GM12865 (cell line): Measurements from ENCODE around the gene FSTL1.
"Not testable (repeated sequence)": the region's sequence is repeated elsewhere in the genome, so short reads cannot be mapped to it uniquely, and the experiment has no call there.

Experiments used
- DNase-seq: peaks from one replicate; pipeline ENCODE4 v3.0.0; 2010; ENCODE audit warnings: low read depth
- H3K4me3 ChIP-seq: 2 replicates; pipeline ENCODE4 v1.5.1; 2011; ENCODE audit warnings: mild to moderate bottlenecking, low read depth, low read length, control low read depth
- CTCF ChIP-seq: IDR thresholded peaks from 2 replicates; pipeline ENCODE4 v1.5.1; 2011; ENCODE audit warnings: low read length, control low read depth, low read depth, inconsistent platforms; ENCODE audit not compliant: insufficient read depth; ENCODE audit errors: missing control alignments

Gene FSTL1

DNA sequence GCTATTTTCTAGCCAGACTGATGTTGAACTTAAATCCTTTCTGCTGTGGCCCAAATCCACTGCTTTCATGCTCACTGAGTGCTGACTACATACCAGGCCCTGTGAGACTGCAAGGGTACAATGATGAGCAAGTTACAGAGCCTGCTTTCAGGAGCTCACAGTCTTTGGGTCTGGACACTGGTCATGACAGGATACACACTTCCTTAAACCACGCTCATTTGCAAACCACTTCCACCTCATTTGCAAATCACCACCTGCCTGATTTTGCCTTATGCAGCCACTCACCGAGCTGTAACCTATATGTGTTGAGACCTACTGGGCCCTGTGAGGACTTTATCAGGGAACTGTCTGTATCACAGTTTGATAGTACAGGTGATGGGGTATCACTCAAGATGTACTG lies 51.4 kb downstream of the FSTL1 start:
- DNase-seq = peak; percentile 65
- H3K4me3 ChIP-seq = no peak overlapping the region
- TF ChIP-seq CTCF = no peak

DNA sequence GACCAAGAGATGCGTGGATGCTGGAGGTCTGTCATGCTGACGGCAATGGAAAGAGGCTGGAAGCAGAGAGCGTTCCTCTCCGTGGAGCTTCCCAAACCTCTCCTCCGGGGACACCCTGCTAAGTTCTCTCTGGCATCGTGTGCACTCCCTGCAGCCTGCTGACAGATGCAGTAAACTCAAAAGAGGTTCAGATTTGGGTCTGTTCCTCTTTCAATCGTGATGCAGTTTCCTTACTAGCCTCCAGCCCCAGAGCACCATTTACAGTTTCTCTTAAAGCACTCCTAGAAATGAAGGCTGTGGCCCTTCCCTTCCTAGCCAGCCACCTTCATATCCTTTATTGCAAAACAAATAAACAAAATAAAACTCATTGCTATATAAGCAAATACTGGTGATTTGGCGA lies 54.3 kb downstream of the FSTL1 start:
- TF ChIP-seq CTCF = no peak
- DNase-seq = no peak
- no peak overlapping the region for H3K4me3 ChIP-seq

DNA sequence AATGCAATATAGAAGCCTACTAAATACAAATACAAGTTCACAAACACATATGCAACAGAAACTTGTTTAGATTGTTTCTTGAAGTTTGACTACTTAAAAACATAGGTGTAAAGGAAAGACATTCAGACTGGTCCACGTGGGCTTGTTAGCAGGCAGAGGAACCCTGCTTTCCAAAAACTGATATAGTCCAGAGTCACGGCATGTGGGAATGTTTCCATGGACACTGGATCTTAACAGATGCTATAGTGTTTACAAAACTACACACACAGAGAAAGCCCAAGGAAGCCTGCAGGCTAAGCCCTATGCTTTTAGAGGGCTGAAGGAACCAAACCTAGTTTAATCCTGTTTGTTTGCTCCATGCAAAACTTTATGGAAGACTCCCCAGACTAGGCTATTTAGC lies 56.4 kb downstream of the FSTL1 start:
- TF ChIP-seq CTCF = no peak
- DNase-seq = no peak
- no peak overlapping the region for H3K4me3 ChIP-seq

- TF ChIP-seq CTCF = no peak
- no peak for DNase-seq
- H3K4me3 ChIP-seq = no peak overlapping the region
These were observed 57.0 kb downstream of the FSTL1 start for GRCh38 chr3:120393761-120394160.

DNA sequence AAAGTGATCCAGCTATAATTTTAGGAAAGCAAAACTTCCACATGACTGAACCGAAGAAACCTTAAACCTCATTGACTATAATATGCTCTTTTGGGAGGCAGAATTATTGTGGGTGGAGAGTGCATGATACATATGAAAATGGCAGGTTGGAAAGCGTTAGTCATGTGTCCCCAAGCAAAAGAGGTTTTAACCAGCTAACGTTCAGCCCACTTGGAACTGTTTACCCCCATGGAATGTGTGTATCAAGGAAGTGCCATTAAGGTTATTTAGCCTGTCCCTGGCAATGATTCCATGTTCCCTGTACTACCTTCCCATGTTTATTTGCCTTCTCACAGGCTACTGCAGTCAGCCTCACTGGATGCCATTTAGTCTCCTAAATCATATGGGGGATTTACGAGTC lies 57.5 kb downstream of the FSTL1 start:
- no peak for TF ChIP-seq CTCF
- H3K4me3 ChIP-seq = no peak overlapping the region
- DNase-seq = no peak

- no peak overlapping the region for H3K4me3 ChIP-seq
- no peak for TF ChIP-seq CTCF
- peak; percentile 14 for DNase-seq
These were observed 67.8 kb downstream of the FSTL1 start for GRCh38 chr3:120382941-120383447.

DNA sequence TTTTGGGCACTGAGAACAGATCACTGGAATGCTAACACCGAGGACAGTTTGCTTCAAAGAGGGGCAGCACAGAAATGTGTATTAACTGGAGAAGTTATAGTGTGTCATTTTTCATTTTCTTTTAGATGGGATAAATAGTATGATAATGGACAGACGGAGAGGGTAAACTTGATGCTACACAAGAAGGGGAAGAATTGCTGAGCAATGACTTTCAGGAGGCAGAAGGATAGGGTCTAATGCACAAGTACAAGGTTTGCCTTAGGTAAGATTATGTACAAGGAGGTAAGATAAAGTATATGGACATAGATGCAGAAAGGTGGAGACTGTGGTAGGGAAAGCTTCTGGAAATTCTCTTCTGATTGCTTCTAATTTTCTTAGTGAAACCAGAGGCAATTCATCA lies 69.3 kb downstream of the FSTL1 start:
- no peak for DNase-seq
- H3K4me3 ChIP-seq = no peak overlapping the region
- no peak for TF ChIP-seq CTCF

DNA sequence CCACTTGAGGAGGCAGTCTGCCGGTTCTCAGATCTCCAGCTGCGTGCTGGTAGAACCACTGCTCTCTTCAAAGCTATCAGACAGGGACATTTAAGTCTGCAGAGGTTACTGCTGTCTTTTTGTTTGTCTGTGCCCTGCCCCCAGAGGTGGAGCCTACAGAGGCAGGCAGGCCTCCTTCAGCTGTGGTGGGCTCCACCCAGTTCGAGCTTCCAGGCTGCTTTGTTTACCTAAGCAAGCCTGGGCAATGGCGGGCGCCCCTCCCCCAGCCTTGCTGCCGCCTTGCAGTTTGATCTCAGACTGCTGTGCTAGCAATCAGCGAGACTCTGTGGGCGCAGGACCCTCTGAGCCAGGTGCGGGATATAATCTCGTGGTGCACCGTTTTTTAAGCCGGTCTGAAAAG lies 72.8 kb downstream of the FSTL1 start:
- not testable (repeated sequence) for H3K4me3 ChIP-seq, DNase-seq
